ENCODE measurements around the gene GRID2.

The GRID2 gene

GRCh38 chr4:92677805-92678204, 374.0 kb downstream of the GRID2 start:
- no peak for TF ChIP-seq GATA1 (IDR thresholded peaks at IDR 0.05; ENCODE audit: low read depth, low read length)
- TF ChIP-seq POLR2A (IDR thresholded peaks at IDR 0.05; ENCODE audit: low read length): no peak
- no peak for DNase-seq

GRCh38 chr4:92678292-92678691, 374.5 kb downstream of the GRID2 start:
- TF ChIP-seq POLR2A (IDR thresholded peaks at IDR 0.05; ENCODE audit: low read length) (no peak), GATA1 (IDR thresholded peaks at IDR 0.05; ENCODE audit: low read depth, low read length) (no peak)
- no peak for DNase-seq

GRCh38 chr4:92679149-92679548, 375.4 kb downstream of the GRID2 start:
- no peak for DNase-seq
- TF ChIP-seq POLR2A (IDR thresholded peaks at IDR 0.05; ENCODE audit: low read length) (no peak), GATA1 (IDR thresholded peaks at IDR 0.05; ENCODE audit: low read depth, low read length) (no peak)

- TF ChIP-seq POLR2A (IDR thresholded peaks at IDR 0.05; ENCODE audit: low read length): no peak
- TF ChIP-seq GATA1 (IDR thresholded peaks at IDR 0.05; ENCODE audit: low read depth, low read length): no peak
- DNase-seq: no peak
These were observed 410.9 kb downstream of the GRID2 start for GRCh38 chr4:92714640-92715039.

- no peak for DNase-seq
These were observed 429.5 kb downstream of the GRID2 start for GRCh38 chr4:92733231-92733630.

GRCh38 chr4:92735025-92735665, 431.4 kb downstream of the GRID2 start:
- TF ChIP-seq GATA1 (IDR thresholded peaks at IDR 0.05; ENCODE audit: low read depth, low read length) (no peak), POLR2A (IDR thresholded peaks at IDR 0.05; ENCODE audit: low read length) (no peak)
- DNase-seq: no peak

More at GRCh38 chr4:92733231-92733630, 429.5 kb downstream of the GRID2 start:
- TF ChIP-seq POLR2A (IDR thresholded peaks at IDR 0.05; ENCODE audit: low read length): no peak
- TF ChIP-seq GATA1 (IDR thresholded peaks at IDR 0.05; ENCODE audit: low read depth, low read length): no peak

- DNase-seq: no peak
- TF ChIP-seq GATA1 (IDR thresholded peaks at IDR 0.05; ENCODE audit: low read depth, low read length) (no peak), POLR2A (IDR thresholded peaks at IDR 0.05; ENCODE audit: low read length) (no peak)
These were observed 456.7 kb downstream of the GRID2 start for GRCh38 chr4:92760433-92760832.

- TF ChIP-seq POLR2A (IDR thresholded peaks at IDR 0.05; ENCODE audit: low read length): no peak
- TF ChIP-seq GATA1 (IDR thresholded peaks at IDR 0.05; ENCODE audit: low read depth, low read length): no peak
- no peak for DNase-seq
These were observed 472.3 kb downstream of the GRID2 start for GRCh38 chr4:92776080-92776479.

- TF ChIP-seq GATA1 (IDR thresholded peaks at IDR 0.05; ENCODE audit: low read depth, low read length) (no peak), POLR2A (IDR thresholded peaks at IDR 0.05; ENCODE audit: low read length) (no peak)
- DNase-seq: no peak
These were observed 486.0 kb downstream of the GRID2 start for GRCh38 chr4:92789741-92790140.

GRCh38 chr4:92791871-92792440, 488.2 kb downstream of the GRID2 start:
- DNase-seq: no peak
- TF ChIP-seq POLR2A (IDR thresholded peaks at IDR 0.05; ENCODE audit: low read length) (no peak), GATA1 (IDR thresholded peaks at IDR 0.05; ENCODE audit: low read depth, low read length) (no peak)

GRCh38 chr4:92809381-92809780, 505.6 kb downstream of the GRID2 start:
- no peak for TF ChIP-seq POLR2A (IDR thresholded peaks at IDR 0.05; ENCODE audit: low read length)
- TF ChIP-seq GATA1 (IDR thresholded peaks at IDR 0.05; ENCODE audit: low read depth, low read length): no peak
- no peak for DNase-seq

GRCh38 chr4:92812652-92813051, 508.9 kb downstream of the GRID2 start:
- no peak for TF ChIP-seq GATA1 (IDR thresholded peaks at IDR 0.05; ENCODE audit: low read depth, low read length)
- TF ChIP-seq POLR2A (IDR thresholded peaks at IDR 0.05; ENCODE audit: low read length): no peak
- DNase-seq: no peak

GRCh38 chr4:92814677-92815076, 510.9 kb downstream of the GRID2 start:
- TF ChIP-seq POLR2A (IDR thresholded peaks at IDR 0.05; ENCODE audit: low read length) (no peak), GATA1 (IDR thresholded peaks at IDR 0.05; ENCODE audit: low read depth, low read length) (no peak)
- DNase-seq: no peak

- no peak for TF ChIP-seq POLR2A (IDR thresholded peaks at IDR 0.05; ENCODE audit: low read length)
- no peak for TF ChIP-seq GATA1 (IDR thresholded peaks at IDR 0.05; ENCODE audit: low read depth, low read length)
- no peak for DNase-seq
These were observed 521.5 kb downstream of the GRID2 start for GRCh38 chr4:92825256-92825655.

GRCh38 chr4:92825791-92826190, 522.0 kb downstream of the GRID2 start:
- DNase-seq: no peak
- no peak for TF ChIP-seq GATA1 (IDR thresholded peaks at IDR 0.05; ENCODE audit: low read depth, low read length)

All from erythroblast (primary cell).